Endothelial cell of umbilical vein (primary cell): ENCODE measurements around the gene HESX1. TPM values are rescaled to one million over a fixed set of nuclear protein-coding genes. Genes with fewer than 3 reads are reported as not detected.

Experiments
- BruUV-seq: library from RNA; stranded (reverse); fragments of 400-500 nt; replicated peaks from 2 replicates; lab custom pipeline; 2021; lab: Mats Ljungman, UMichigan
- CTCF ChIA-PET: fragments of 300-600, 350-600 bp; sonication (Branson Sonifier 250); formaldehyde crosslinking; loops from one replicate; lab custom pipeline; 2021; ENCODE audit warnings: antibody characterized with exemption, inconsistent platforms; lab: Charles Lee
- POLR2A ChIA-PET: fragments of 300-600, 350-600 bp; sonication (Branson Sonifier 250); formaldehyde crosslinking; loops from one replicate; lab custom pipeline; 2021; ENCODE audit warnings: antibody characterized with exemption, inconsistent platforms; lab: Charles Lee
- DNase-seq: peaks from one replicate; pipeline ENCODE4 v3.0.0-alpha.2; 2011; ENCODE audit warnings: low read depth, low spot score
- FAIRE-seq: peaks from 2 replicates; lab custom pipeline; 2011; peaks lifted over from hg19 to GRCh38; lab: Jason Lieb, UNC
- H2AFZ ChIP-seq: 2 replicates; pipeline ENCODE4 v1.6.0; 2012; ENCODE audit warnings: low read depth, low read length, control low read depth, inconsistent platforms
- H3K27ac ChIP-seq: 2 replicates; pipeline ENCODE4 v1.5.1; 2011; ENCODE audit warnings: low read depth, mild to moderate bottlenecking, control low read depth, low read length, moderate library complexity; ENCODE audit not compliant: insufficient read depth
- H3K27me3 ChIP-seq, 2 experiments: 2 replicates each; pipeline versions ENCODE4 v1.6.0 to v1.6.1; 2011; ENCODE audit warnings: low read length in 2 of 2, mixed read lengths in 1 of 2; ENCODE audit not compliant: control insufficient read depth in 2 of 2, insufficient read depth in 2 of 2
- H3K36me3 ChIP-seq, 2 experiments: 2 replicates in 1 of 2; 3 replicates in 1 of 2; pipeline ENCODE4 v1.5.1; 2011; ENCODE audit warnings: low read length in 2 of 2, mild to moderate bottlenecking in 1 of 2, moderate library complexity in 1 of 2; ENCODE audit not compliant: control insufficient read depth in 2 of 2, insufficient read depth in 2 of 2; ENCODE audit errors: extremely low read depth in 1 of 2
- H3K4me1 ChIP-seq: 3 replicates; pipeline ENCODE4 v1.5.1; 2011; ENCODE audit warnings: mild to moderate bottlenecking, low read length; ENCODE audit not compliant: control insufficient read depth, insufficient read depth; ENCODE audit errors: extremely low read depth
- H3K4me2 ChIP-seq: 2 replicates; pipeline ENCODE4 v1.6.1; 2011; ENCODE audit warnings: low read length, control low read depth, mixed read lengths; ENCODE audit not compliant: insufficient read depth
- H3K4me3 ChIP-seq, 3 experiments: fragments of 200-600 bp in 1 of 3; sonication (generic), shearing (Covaris generic) in 1 of 3; replicated peaks in 1 of 3; 2 replicates each; pipeline ENCODE4 v1.5.1; 2011 to 2016; ENCODE audit warnings: control low read depth in 3 of 3, low read length in 3 of 3, mild to moderate bottlenecking in 2 of 3, inconsistent platforms in 1 of 3, low read depth in 1 of 3, moderate library complexity in 1 of 3; ENCODE audit not compliant: insufficient read depth in 1 of 3
- H3K79me2 ChIP-seq: 2 replicates; pipeline ENCODE4 v1.6.0; 2012; ENCODE audit warnings: low read length, inconsistent platforms; ENCODE audit not compliant: control insufficient read depth, insufficient read depth
- H3K9ac ChIP-seq: replicated peaks from 2 replicates; pipeline ENCODE3; 2011; ENCODE audit warnings: low read length, control low read depth; ENCODE audit not compliant: insufficient read depth; ENCODE audit errors: extremely low read depth
- H3K9me1 ChIP-seq: replicated peaks from 3 replicates; pipeline ENCODE4 v1.6.0; 2011; ENCODE audit warnings: mild to moderate bottlenecking, low read length; ENCODE audit not compliant: control insufficient read depth, insufficient read depth; ENCODE audit errors: extremely low read depth
- H3K9me3 ChIP-seq: replicated peaks from 2 replicates; pipeline ENCODE4 v1.5.1; 2012; ENCODE audit warnings: low read length, inconsistent platforms; ENCODE audit not compliant: control insufficient read depth, insufficient read depth
- H4K20me1 ChIP-seq: replicated peaks from 2 replicates; pipeline ENCODE3; 2011; ENCODE audit warnings: mild to moderate bottlenecking, low read length; ENCODE audit not compliant: control insufficient read depth, insufficient read depth; ENCODE audit errors: extremely low read depth
- EZH2 ChIP-seq: IDR thresholded peaks from 2 replicates; pipeline ENCODE4 v1.6.1; 2012; ENCODE audit warnings: borderline replicate concordance, low read depth, mild to moderate bottlenecking, moderate library complexity, low read length, inconsistent platforms; ENCODE audit not compliant: severe bottlenecking
- FOS ChIP-seq: IDR thresholded peaks from 2 replicates; pipeline ENCODE4 v1.6.1; 2011; ENCODE audit warnings: mild to moderate bottlenecking, low read length, moderate library complexity, borderline replicate concordance; ENCODE audit not compliant: insufficient read depth
- GATA2 ChIP-seq: IDR thresholded peaks from 2 replicates; pipeline ENCODE4 v1.7.0; 2011; ENCODE audit warnings: low read depth, mild to moderate bottlenecking, moderate library complexity, mixed read lengths, low read length; ENCODE audit not compliant: insufficient read length, insufficient read depth
- JUN ChIP-seq: IDR thresholded peaks from 2 replicates; pipeline ENCODE4 v1.6.1; 2011; ENCODE audit warnings: borderline replicate concordance, low read depth; ENCODE audit not compliant: insufficient read length, insufficient read depth
- MAX ChIP-seq: IDR thresholded peaks from 2 replicates; pipeline ENCODE4 v1.6.1; 2011; ENCODE audit not compliant: insufficient read depth, insufficient read length
- MYC ChIP-seq: IDR thresholded peaks from one replicate; pipeline ENCODE4 v1.6.1; 2011; ENCODE audit warnings: mild to moderate bottlenecking, low read depth, low read length
- POLR2A ChIP-seq: IDR thresholded peaks from 2 replicates; pipeline ENCODE4 v1.6.1; 2012; ENCODE audit warnings: low read depth, mild to moderate bottlenecking, control low read depth, low read length
- POLR2AphosphoS5 ChIP-seq: IDR thresholded peaks from 2 replicates; pipeline ENCODE4 v1.6.1; 2012; ENCODE audit warnings: low read depth, mild to moderate bottlenecking, control low read depth, low read length, moderate library complexity; ENCODE audit not compliant: insufficient read depth
- dilution Hi-C: fragments of 300-500 bp; cut with MboI; formaldehyde crosslinking; loops from one replicate; pipeline ENCODE4 v1.15.0; 2019; ENCODE audit warnings: low sequenced_read_pairs; ENCODE audit not compliant: extremely low pct_ligation_motif_present
- intact Hi-C: fragments of 100-400 bp; cut with micrococcal nuclease; formaldehyde crosslinking; loops from one replicate; pipeline ENCODE4 v1.10.0; 2022
- polyA plus RNA-seq, 4 experiments: library from polyadenylated mRNA; depleted of rRNA in 3 of 4; stranded (reverse) in 3 of 4; unstranded in 1 of 4; fragments of >200 nt; gene quantifications; 2 replicates each; pipeline versions ENCODE4 v1.2.1 to v1.2.3, GENCODE V29; 2011 to 2012; ENCODE audit warnings: missing spikeins in 1 of 4
- total RNA-seq: library from RNA; stranded (reverse); gene quantifications from 2 replicates; pipeline ENCODE4 v1.2.3, GENCODE V29; 2021
- TF ChIP-seq, protein P1 (sequence below), 2 donors: IDR thresholded peaks; 1 replicate in 1 of 2; 2 replicates in 1 of 2; pipeline ENCODE4 v1.5.1; 2011; ENCODE audit warnings: low read length in 2 of 2, mild to moderate bottlenecking in 2 of 2, moderate library complexity in 2 of 2, control low read depth in 1 of 2, inconsistent platforms in 1 of 2, low read depth in 1 of 2; ENCODE audit not compliant: insufficient read depth in 1 of 2; ENCODE audit errors: extremely low read depth in 1 of 2

HESX1 gene
- total and polyA plus RNA-seq, 2 donors (not counting 3 experiments of a cell fraction or from before 2014, with no cell fraction given), result 0.21 to 0.58 TPM

DNA sequence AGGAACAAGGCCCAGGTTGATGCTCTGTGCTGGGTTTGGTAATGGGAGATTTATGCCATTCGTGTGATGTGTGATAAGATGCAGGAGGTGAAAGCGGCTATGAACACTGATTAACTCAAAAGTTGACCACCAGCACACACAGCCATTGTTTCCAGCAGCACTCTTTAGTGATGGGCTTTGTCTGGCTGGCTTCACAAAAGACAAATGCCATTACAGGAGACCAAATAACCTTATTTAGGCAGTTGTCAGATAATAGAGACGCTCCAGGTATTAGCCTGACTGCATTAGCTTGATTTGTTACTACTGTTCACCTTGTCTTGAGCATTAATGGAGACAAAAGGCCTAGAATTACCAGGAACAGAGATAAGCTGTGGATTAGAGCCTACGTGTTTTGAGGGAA lies 5.1 kb downstream of the HESX1 start:
- CTCF ChIA-PET, result interaction anchor here (1.3 to 1.5 kb wide), 2 partner anchors 25 to 32 kb away, joined by 3 read pairs; no protein-coding TSS in a partner anchor
- Histone ChIP-seq H2AFZ (no peak overlapping the region), H3K27me3 (no peaks in the 10 kb centered on the region), H3K4me2 (no peak overlapping the region), H3K9ac (no peak overlapping the region), H3K9me1 (no peaks in the 10 kb centered on the region), H4K20me1 (no peaks in the 10 kb centered on the region), H3K36me3 (no peaks in the 10 kb centered on the region), H3K4me1 (peaks cover 9% of the 10 kb centered on the region), H3K4me3 (no peak overlapping the region), H3K27ac (no peak overlapping the region), H3K9me3 (no peaks in the 10 kb centered on the region), H3K79me2 (no peaks in the 10 kb centered on the region)
- FAIRE-seq (no peak), DNase-seq (no peak)
- dilution Hi-C loops, result no loop called here
- TF ChIP-seq EZH2 (no peak), FOS (no peak), POLR2AphosphoS5 (no peak), GATA2 (no peak), MYC (no peak), MAX (no peak)
- intact Hi-C loops, result no loop called here
- POLR2A ChIA-PET, result no interaction called here
- BruUV-seq, result no TSS peak

DNA sequence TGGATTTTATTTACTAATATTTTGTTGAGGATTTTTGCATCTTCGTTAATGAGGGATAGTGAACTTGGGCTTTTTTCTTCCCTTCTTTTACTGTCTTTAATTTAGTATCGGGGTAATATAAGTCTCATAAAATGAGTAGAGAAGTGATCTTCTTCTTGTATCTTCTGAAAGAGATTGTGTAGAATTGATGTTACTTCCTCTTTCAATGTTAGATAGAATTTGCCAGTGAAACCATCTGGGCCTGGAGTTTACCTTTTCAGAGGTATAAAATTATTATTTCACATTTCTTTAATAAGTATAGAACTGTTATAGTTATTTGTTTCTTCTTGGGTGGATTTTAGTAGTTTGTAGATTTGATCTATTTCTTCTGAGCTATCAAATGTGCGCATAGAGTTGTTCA lies 7.8 kb downstream of the HESX1 start:
- BruUV-seq, result no TSS peak
- POLR2A ChIA-PET, result no interaction called here

More for the DNA sequence above, 7.8 kb downstream of the HESX1 start:
- no peak for DNase-seq
- no peaks in the 10 kb centered on the region for H3K9me1 ChIP-seq
- no peak for FAIRE-seq
- H3K36me3 ChIP-seq, result no peaks in the 10 kb centered on the region
- TF ChIP-seq FOS (no peak), MYC (no peak), POLR2AphosphoS5 (no peak), POLR2A (no peak), JUN (no peak), MAX (no peak), EZH2 (no peak), GATA2 (no peak)
- TF ChIP-seq, protein P1, sequence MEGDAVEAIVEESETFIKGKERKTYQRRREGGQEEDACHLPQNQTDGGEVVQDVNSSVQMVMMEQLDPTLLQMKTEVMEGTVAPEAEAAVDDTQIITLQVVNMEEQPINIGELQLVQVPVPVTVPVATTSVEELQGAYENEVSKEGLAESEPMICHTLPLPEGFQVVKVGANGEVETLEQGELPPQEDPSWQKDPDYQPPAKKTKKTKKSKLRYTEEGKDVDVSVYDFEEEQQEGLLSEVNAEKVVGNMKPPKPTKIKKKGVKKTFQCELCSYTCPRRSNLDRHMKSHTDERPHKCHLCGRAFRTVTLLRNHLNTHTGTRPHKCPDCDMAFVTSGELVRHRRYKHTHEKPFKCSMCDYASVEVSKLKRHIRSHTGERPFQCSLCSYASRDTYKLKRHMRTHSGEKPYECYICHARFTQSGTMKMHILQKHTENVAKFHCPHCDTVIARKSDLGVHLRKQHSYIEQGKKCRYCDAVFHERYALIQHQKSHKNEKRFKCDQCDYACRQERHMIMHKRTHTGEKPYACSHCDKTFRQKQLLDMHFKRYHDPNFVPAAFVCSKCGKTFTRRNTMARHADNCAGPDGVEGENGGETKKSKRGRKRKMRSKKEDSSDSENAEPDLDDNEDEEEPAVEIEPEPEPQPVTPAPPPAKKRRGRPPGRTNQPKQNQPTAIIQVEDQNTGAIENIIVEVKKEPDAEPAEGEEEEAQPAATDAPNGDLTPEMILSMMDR (IDR thresholded peaks at IDR 0.05; ENCODE audit: extremely low read depth in 1 of 2, insufficient read depth in 1 of 2, low read depth in 1 of 2, low read length in 2 of 2), result no peak
- no peak overlapping the region for H3K4me2 ChIP-seq
- peaks cover 6% of the 10 kb centered on the region for H3K4me1 ChIP-seq
- H3K9me3 ChIP-seq, result no peaks in the 10 kb centered on the region
- H3K79me2 ChIP-seq, result no peaks in the 10 kb centered on the region
- H3K27ac ChIP-seq, result no peak overlapping the region
- H2AFZ ChIP-seq, result no peak overlapping the region
- intact Hi-C loops (no loop called here), dilution Hi-C loops (no loop called here)
- no peak overlapping the region for H3K9ac ChIP-seq
- CTCF ChIA-PET, result interaction anchor here (1.2 kb wide), 1 partner anchor 205 kb away, joined by 3 read pairs; no protein-coding TSS in a partner anchor
- H3K4me3 ChIP-seq, result no peak overlapping the region
- peaks cover 2 to 3% of the 10 kb centered on the region in 2 experiments for H3K27me3 ChIP-seq
- no peaks in the 10 kb centered on the region for H4K20me1 ChIP-seq
